PFSK-1 (cell line): ENCODE measurements around the gene WBP11.

Source experiments
- FOXP2 ChIP-seq: optimal IDR thresholded peaks from 2 replicates; pipeline ENCODE3; 2011; ENCODE audit warnings: borderline replicate concordance, control low read depth, inconsistent platforms; ENCODE audit not compliant: insufficient read depth; ENCODE audit errors: extremely low read length, extremely low read depth
- POLR2AphosphoS5 ChIP-seq: IDR thresholded peaks from 2 replicates; pipeline ENCODE4 v1.6.1; 2012; ENCODE audit warnings: low read depth, mild to moderate bottlenecking, control low read depth, low read length, moderate library complexity
- TAF1 ChIP-seq: IDR thresholded peaks from 2 replicates; pipeline ENCODE4 v1.6.1; 2012; ENCODE audit warnings: low read length, control low read depth, borderline replicate concordance; ENCODE audit not compliant: insufficient read depth
- TF ChIP-seq, protein P1 (sequence below), 2 experiments: IDR thresholded peaks; 2 replicates each; pipeline versions ENCODE4 v1.6.1 to v1.8.0; 2011 to 2012; ENCODE audit warnings: low read depth in 2 of 2, low read length in 2 of 2, control low read depth in 1 of 2, inconsistent platforms in 1 of 2, mild to moderate bottlenecking in 1 of 2, moderate library complexity in 1 of 2; ENCODE audit not compliant: insufficient read depth in 1 of 2

DNA sequence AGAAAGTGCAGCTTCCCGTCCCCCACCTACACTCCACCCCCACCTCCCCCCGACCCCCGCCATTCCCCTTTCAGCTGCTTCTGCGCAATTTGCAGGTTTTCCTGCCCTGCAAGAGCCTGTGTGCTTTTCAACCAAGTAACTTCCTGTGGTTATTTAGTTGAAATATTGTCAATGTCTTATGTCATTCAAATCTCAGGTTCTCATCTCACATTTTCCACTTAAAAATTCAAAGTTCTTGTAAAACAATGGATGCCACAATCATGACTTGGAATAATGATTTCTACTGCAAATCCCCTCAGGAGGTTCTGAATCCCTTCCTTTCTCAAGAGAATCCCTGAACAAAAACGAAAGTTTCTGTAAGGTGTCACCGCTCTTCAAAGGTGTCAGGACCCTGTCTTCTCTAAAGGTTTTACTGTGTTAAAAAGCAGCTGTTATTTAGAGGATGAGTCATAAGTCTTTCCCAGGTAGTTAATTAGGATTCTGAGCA is 31.6 kb downstream of the WBP11 start:
- no peak for TF ChIP-seq POLR2AphosphoS5
- TF ChIP-seq TAF1 = no peak
- TF ChIP-seq, protein P1, sequence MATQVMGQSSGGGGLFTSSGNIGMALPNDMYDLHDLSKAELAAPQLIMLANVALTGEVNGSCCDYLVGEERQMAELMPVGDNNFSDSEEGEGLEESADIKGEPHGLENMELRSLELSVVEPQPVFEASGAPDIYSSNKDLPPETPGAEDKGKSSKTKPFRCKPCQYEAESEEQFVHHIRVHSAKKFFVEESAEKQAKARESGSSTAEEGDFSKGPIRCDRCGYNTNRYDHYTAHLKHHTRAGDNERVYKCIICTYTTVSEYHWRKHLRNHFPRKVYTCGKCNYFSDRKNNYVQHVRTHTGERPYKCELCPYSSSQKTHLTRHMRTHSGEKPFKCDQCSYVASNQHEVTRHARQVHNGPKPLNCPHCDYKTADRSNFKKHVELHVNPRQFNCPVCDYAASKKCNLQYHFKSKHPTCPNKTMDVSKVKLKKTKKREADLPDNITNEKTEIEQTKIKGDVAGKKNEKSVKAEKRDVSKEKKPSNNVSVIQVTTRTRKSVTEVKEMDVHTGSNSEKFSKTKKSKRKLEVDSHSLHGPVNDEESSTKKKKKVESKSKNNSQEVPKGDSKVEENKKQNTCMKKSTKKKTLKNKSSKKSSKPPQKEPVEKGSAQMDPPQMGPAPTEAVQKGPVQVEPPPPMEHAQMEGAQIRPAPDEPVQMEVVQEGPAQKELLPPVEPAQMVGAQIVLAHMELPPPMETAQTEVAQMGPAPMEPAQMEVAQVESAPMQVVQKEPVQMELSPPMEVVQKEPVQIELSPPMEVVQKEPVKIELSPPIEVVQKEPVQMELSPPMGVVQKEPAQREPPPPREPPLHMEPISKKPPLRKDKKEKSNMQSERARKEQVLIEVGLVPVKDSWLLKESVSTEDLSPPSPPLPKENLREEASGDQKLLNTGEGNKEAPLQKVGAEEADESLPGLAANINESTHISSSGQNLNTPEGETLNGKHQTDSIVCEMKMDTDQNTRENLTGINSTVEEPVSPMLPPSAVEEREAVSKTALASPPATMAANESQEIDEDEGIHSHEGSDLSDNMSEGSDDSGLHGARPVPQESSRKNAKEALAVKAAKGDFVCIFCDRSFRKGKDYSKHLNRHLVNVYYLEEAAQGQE (IDR thresholded peaks at IDR 0.05; ENCODE audit: insufficient read depth in 1 of 2, low read depth in 2 of 2, low read length in 2 of 2) = no peak
- TF ChIP-seq FOXP2 = no peak
